T-helper 17 cell (primary cell): ENCODE results near the gene P2RY6. TPM values are rescaled to one million over a fixed set of nuclear protein-coding genes. Genes with fewer than 3 reads are reported as not detected.
"Not testable (repeated sequence)": the region's sequence is repeated elsewhere in the genome, so short reads cannot be mapped to it uniquely, and the experiment has no call there.

Experiments
- ATAC-seq: fragments of 150-1000 bp; cut with Tn5 transposase; 2 replicates; pipeline ENCODE4 v1.10.0; 2021; ENCODE audit warnings: mild to moderate bottlenecking, moderate library complexity
- DNase-seq, 3 donors: peaks; one replicate each; pipeline versions ENCODE4 v3.0.0 to v3.0.0-alpha.2; 2020 to 2021
- H3K9me3 ChIP-seq: one replicate; pipeline ENCODE4 v1.7.0; 2013; ENCODE audit warnings: low read length, mild to moderate bottlenecking; ENCODE audit not compliant: control insufficient read depth, poor library complexity, severe bottlenecking
- H3K27ac Mint-ChIP-seq: one replicate; pipeline ENCODE4 v1.8.0; 2022; ENCODE audit warnings: mild to moderate bottlenecking, moderate library complexity, mixed read lengths
- H3K27me3 Mint-ChIP-seq: one replicate; pipeline ENCODE4 v1.8.0; 2022; ENCODE audit warnings: mixed read lengths
- H3K36me3 Mint-ChIP-seq: one replicate; pipeline ENCODE4 v1.8.0; 2022; ENCODE audit warnings: low read depth, mixed read lengths
- H3K4me1 Mint-ChIP-seq: one replicate; pipeline ENCODE4 v1.8.0; 2022; ENCODE audit warnings: mild to moderate bottlenecking, mixed read lengths
- H3K4me3 Mint-ChIP-seq: one replicate; pipeline ENCODE4 v1.8.0; 2022; ENCODE audit warnings: mild to moderate bottlenecking, moderate library complexity, mixed read lengths
- total RNA-seq, 4 donors: library from RNA in 2 of 4; stranded (reverse) in 2 of 4; gene quantifications; one replicate each; pipeline ENCODE4 v1.2.3 and lab custom pipeline; 2022 to 2026

The P2RY6 gene
- total RNA-seq, 2 donors from 2014 or later = not detected

GRCh38 chr11:73232487-73232886 is 39.7 kb upstream of the P2RY6 start:
- not testable (repeated sequence) for H3K9me3 ChIP-seq, DNase-seq, H3K36me3 Mint-ChIP-seq, H3K27ac Mint-ChIP-seq, H3K4me3 Mint-ChIP-seq, H3K4me1 Mint-ChIP-seq, ATAC-seq, H3K27me3 Mint-ChIP-seq

- H3K9me3 ChIP-seq = no peaks in the 10 kb centered on the region
- H3K36me3 Mint-ChIP-seq = peaks cover 4% of the 10 kb centered on the region
- no peaks in the 10 kb centered on the region for H3K4me1 Mint-ChIP-seq
- H3K27me3 Mint-ChIP-seq = peaks cover 6% of the 10 kb centered on the region
- H3K27ac Mint-ChIP-seq = no peak overlapping the region
- DNase-seq (no peak), ATAC-seq (no peak)
- no peak overlapping the region for H3K4me3 Mint-ChIP-seq
These were observed 38.9 kb upstream of the P2RY6 start for GRCh38 chr11:73233211-73233610.

GRCh38 chr11:73233692-73234470 is 38.3 kb upstream of the P2RY6 start:
- peaks cover 2% of the 10 kb centered on the region for H3K27me3 Mint-ChIP-seq
- no peak overlapping the region for H3K4me3 Mint-ChIP-seq
- no peak overlapping the region for H3K27ac Mint-ChIP-seq
- ATAC-seq (no peak), DNase-seq (no peak)
- H3K9me3 ChIP-seq = no peaks in the 10 kb centered on the region
- no peaks in the 10 kb centered on the region for H3K4me1 Mint-ChIP-seq
- peaks cover 3% of the 10 kb centered on the region for H3K36me3 Mint-ChIP-seq

- Mint-ChIP-seq H3K4me1 (no peaks in the 10 kb centered on the region), H3K27ac (no peak overlapping the region), H3K27me3 (no peaks in the 10 kb centered on the region), H3K36me3 (no peaks in the 10 kb centered on the region), H3K4me3 (no peak overlapping the region)
- ATAC-seq = no peak
- DNase-seq = no peak
- H3K9me3 ChIP-seq = no peaks in the 10 kb centered on the region
These were observed 37.5 kb upstream of the P2RY6 start for GRCh38 chr11:73234471-73235181.

- ATAC-seq (no peak), DNase-seq (no peak)
- H3K4me1 Mint-ChIP-seq = no peaks in the 10 kb centered on the region
- H3K36me3 Mint-ChIP-seq = no peaks in the 10 kb centered on the region
- peaks cover 4% of the 10 kb centered on the region for H3K27me3 Mint-ChIP-seq
- H3K4me3 Mint-ChIP-seq = no peak overlapping the region
- no peak overlapping the region for H3K27ac Mint-ChIP-seq
- no peaks in the 10 kb centered on the region for H3K9me3 ChIP-seq
These were observed 36.8 kb upstream of the P2RY6 start for GRCh38 chr11:73235236-73235786.

GRCh38 chr11:73236205-73236765 is 35.9 kb upstream of the P2RY6 start:
- Mint-ChIP-seq H3K27me3 (peaks cover 6% of the 10 kb centered on the region), H3K4me3 (no peak overlapping the region), H3K36me3 (no peaks in the 10 kb centered on the region), H3K27ac (no peak overlapping the region), H3K4me1 (no peaks in the 10 kb centered on the region)
- H3K9me3 ChIP-seq = no peaks in the 10 kb centered on the region
- ATAC-seq = no peak
- no peak for DNase-seq

GRCh38 chr11:73236854-73237253 is 35.3 kb upstream of the P2RY6 start:
- peak; percentile 48 for ATAC-seq
- H3K9me3 ChIP-seq = no peaks in the 10 kb centered on the region
- Mint-ChIP-seq H3K36me3 (no peaks in the 10 kb centered on the region), H3K4me3 (no peak overlapping the region), H3K27me3 (peaks cover 6% of the 10 kb centered on the region), H3K27ac (no peak overlapping the region), H3K4me1 (no peaks in the 10 kb centered on the region)
- DNase-seq = no peak

GRCh38 chr11:73237471-73238290 is 34.5 kb upstream of the P2RY6 start:
- peaks cover 6% of the 10 kb centered on the region for H3K27me3 Mint-ChIP-seq
- H3K4me3 Mint-ChIP-seq = no peak overlapping the region
- no peak overlapping the region for H3K27ac Mint-ChIP-seq
- H3K36me3 Mint-ChIP-seq = no peaks in the 10 kb centered on the region
- no peak for DNase-seq
- H3K4me1 Mint-ChIP-seq = peaks cover 3% of the 10 kb centered on the region
- no peaks in the 10 kb centered on the region for H3K9me3 ChIP-seq
- ATAC-seq = no peak

GRCh38 chr11:73239111-73239521 is 33.0 kb upstream of the P2RY6 start:
- no peak overlapping the region for H3K4me3 Mint-ChIP-seq

GRCh38 chr11:73239571-73240189 is 32.5 kb upstream of the P2RY6 start:
- H3K4me1 Mint-ChIP-seq = peaks cover 3% of the 10 kb centered on the region
- H3K9me3 ChIP-seq = no peaks in the 10 kb centered on the region
- H3K4me3 Mint-ChIP-seq = no peak overlapping the region
- H3K27ac Mint-ChIP-seq = no peak overlapping the region
- H3K27me3 Mint-ChIP-seq = peaks cover 6% of the 10 kb centered on the region
- no peak for ATAC-seq
- no peak for DNase-seq
- no peaks in the 10 kb centered on the region for H3K36me3 Mint-ChIP-seq

More at GRCh38 chr11:73239111-73239521, 33.0 kb upstream of the P2RY6 start:
- ATAC-seq (no peak), DNase-seq (no peak)
- Mint-ChIP-seq H3K27ac (no peak overlapping the region), H3K27me3 (peaks cover 6% of the 10 kb centered on the region), H3K36me3 (no peaks in the 10 kb centered on the region), H3K4me1 (peaks cover 3% of the 10 kb centered on the region)
- H3K9me3 ChIP-seq = no peaks in the 10 kb centered on the region

- H3K9me3 ChIP-seq = no peaks in the 10 kb centered on the region
- Mint-ChIP-seq H3K27me3 (peaks cover 6% of the 10 kb centered on the region), H3K36me3 (no peaks in the 10 kb centered on the region), H3K4me3 (no peak overlapping the region), H3K4me1 (peaks cover 3% of the 10 kb centered on the region), H3K27ac (no peak overlapping the region)
- ATAC-seq (no peak), DNase-seq (no peak)
These were observed 31.9 kb upstream of the P2RY6 start for GRCh38 chr11:73240190-73240781.

GRCh38 chr11:73241300-73241699 is 30.8 kb upstream of the P2RY6 start:
- peaks cover 3% of the 10 kb centered on the region for H3K4me1 Mint-ChIP-seq
- H3K27me3 Mint-ChIP-seq = peaks cover 6% of the 10 kb centered on the region
- no peaks in the 10 kb centered on the region for H3K36me3 Mint-ChIP-seq
- no peak overlapping the region for H3K4me3 Mint-ChIP-seq
- no peak overlapping the region for H3K27ac Mint-ChIP-seq
- no peak for DNase-seq
- ATAC-seq = no peak
- no peaks in the 10 kb centered on the region for H3K9me3 ChIP-seq
